DOHH2 (cell line): ENCODE results near the gene CREB5.

Experiments used
- CTCF ChIP-seq: fragments of 200-600 bp; sonication (generic); IDR thresholded peaks from one replicate; pipeline ENCODE4 v1.5.1; 2014; ENCODE audit warnings: antibody characterized with exemption, mild to moderate bottlenecking, low read depth, low read length; ENCODE audit not compliant: poor library complexity, severe bottlenecking
- EZH2phosphoT487 ChIP-seq: fragments of 200-600 bp; sonication (generic); IDR thresholded peaks from 2 replicates; pipeline ENCODE4 v1.6.1; 2017; ENCODE audit warnings: borderline replicate concordance, mild to moderate bottlenecking, antibody characterized with exemption, low read length, moderate library complexity, mixed read lengths

- TF ChIP-seq CTCF (no peak), EZH2phosphoT487 (no peak)
Observed at GRCh38 chr7:28397141-28397540, 15.2 kb upstream of the CREB5 start.
